GM12892 (cell line): ENCODE data around the gene MBIP.
A peak's percentile ranks its signal among the peaks of the same experiment; 100 is the strongest.
"Not testable (repeated sequence)": the region's sequence is repeated elsewhere in the genome, so short reads cannot be mapped to it uniquely, and the experiment has no call there.

Source experiments
- DNase-seq: peaks from one replicate; pipeline ENCODE4 v3.0.0; 2011; ENCODE audit not compliant: insufficient read length
- FAIRE-seq: peaks from 2 replicates; lab custom pipeline; 2011; peaks lifted over from hg19 to GRCh38; lab: Jason Lieb, UNC
- POLR2A ChIP-seq: IDR thresholded peaks from 2 replicates; pipeline ENCODE4 v1.6.1; 2011; ENCODE audit warnings: low read depth, low read length, control low read depth
- POLR2AphosphoS5 ChIP-seq: IDR thresholded peaks from 2 replicates; pipeline ENCODE4 v1.6.1; 2011; ENCODE audit warnings: low read depth, low read length, control low read depth
- TAF1 ChIP-seq: IDR thresholded peaks from 2 replicates; pipeline ENCODE4 v1.6.1; 2011; ENCODE audit warnings: low read depth, mild to moderate bottlenecking, control low read depth, low read length, borderline replicate concordance

Gene MBIP

GRCh38 chr14:36339816-36340215 is 19.4 kb upstream of the MBIP start:
- no peak for FAIRE-seq
- no peak for DNase-seq

DNA sequence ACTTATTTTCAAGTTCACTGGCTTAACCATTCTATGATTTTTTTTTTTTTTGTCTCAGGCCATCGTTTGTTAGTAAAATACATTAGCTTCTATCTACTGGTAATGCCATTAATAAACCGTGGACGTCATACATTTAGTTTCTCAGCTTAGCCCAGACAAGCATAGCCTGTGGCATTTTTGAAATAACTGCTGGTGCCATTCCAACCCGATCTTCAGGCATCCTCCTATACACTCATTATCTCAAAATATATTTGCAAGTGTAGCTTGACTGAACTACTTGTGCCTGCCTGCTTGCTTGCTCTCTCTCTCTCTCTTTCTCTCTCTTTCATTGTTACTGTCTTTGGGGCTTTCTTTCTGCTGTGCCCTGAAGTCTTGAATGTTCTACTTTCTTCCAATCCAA is 12.7 kb upstream of the MBIP start:
- no peak for FAIRE-seq
- no peak for TF ChIP-seq POLR2AphosphoS5
- no peak for TF ChIP-seq POLR2A
- no peak for TF ChIP-seq TAF1
- no peak for DNase-seq

More at GRCh38 chr14:36339816-36340215, 19.4 kb upstream of the MBIP start:
- TF ChIP-seq POLR2A (no peak), TAF1 (no peak), POLR2AphosphoS5 (no peak)

DNA sequence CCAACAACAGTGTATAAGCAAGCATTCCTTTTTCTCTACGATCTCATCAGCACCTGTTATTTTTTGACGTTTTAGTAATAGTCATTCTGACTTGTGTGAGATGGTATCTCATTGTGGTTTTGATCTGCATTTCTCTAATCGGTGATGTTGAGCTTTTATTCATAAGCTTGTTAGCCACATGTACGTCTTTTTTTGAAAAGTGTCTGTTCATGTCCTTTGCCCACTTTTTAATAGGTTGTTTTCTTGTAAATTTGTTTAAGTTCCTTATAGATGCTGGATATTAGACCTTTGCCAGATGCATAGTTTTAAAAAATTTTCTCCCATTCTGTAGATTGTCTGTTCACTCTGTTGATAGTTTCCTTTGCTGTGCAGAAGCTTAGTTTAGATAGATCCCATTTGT is 7.1 kb upstream of the MBIP start:
- DNase-seq, FAIRE-seq: not testable (repeated sequence)

DNA sequence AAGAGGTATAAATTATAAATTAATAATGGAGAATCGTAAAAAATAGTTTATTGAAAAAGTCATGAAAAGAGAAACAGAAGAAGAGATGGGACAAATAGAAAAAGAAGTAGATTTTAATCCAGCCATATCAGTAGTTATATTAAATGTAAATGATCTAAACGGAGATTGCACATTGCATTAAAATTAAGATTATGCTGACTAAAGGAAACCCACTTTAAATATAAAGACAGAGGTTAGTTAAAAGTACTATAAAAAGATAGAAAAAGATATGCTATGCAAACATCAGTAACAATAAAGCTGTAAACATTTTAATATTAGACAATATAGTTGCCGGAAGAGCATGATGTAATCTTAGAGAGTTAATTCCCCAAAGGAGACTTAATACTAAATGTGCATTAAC is 5.4 kb upstream of the MBIP start:
- FAIRE-seq (no peak), DNase-seq (no peak)
- TF ChIP-seq TAF1 (no peak), POLR2AphosphoS5 (no peak), POLR2A (no peak)

DNA sequence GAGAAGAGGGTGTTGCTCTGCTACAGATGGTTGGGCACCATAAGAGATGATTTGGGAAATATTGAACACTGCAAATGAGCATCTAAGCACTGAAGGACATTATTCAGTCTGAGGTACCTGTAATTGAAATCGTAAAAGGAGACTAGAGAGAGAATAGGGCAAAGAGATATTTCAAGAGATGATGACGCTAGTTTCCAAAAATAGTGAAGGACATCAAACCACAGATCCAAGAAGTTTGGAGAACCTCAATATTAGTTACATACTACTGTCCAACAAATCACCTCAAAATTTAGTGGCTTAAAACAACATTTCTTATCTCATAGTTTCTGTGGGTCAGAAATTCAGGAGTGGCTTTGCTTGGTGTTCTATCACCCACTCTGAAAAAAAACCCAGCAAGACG is 4.5 kb upstream of the MBIP start:
- TF ChIP-seq POLR2A (no peak), TAF1 (no peak), POLR2AphosphoS5 (no peak)
- FAIRE-seq (no peak), DNase-seq (no peak)

GRCh38 chr14:36320897-36321381 is 502 bp upstream of the MBIP start:
- no peak for TF ChIP-seq POLR2A
- TF ChIP-seq TAF1 = no peak
- no peak for TF ChIP-seq POLR2AphosphoS5
- no peak for DNase-seq
- no peak for FAIRE-seq

DNA sequence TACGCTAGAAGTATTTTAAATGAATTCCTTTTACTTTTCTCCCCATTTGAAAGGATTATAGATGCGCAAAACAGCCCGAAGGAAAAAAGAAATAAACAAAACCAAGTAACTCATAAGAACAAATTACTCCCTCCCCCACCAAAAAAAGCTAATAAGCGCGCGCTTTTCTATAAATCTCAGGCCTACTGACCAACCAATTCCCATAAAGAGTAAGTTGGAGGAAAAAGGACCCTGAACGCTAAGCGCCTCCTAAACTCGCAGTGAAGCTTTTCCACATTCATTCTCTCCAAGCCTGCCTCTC is 588 bp downstream of the MBIP start:
- DNase-seq (no peak), FAIRE-seq (no peak)
- no peak for TF ChIP-seq POLR2A
- TF ChIP-seq POLR2AphosphoS5 = no peak
- no peak for TF ChIP-seq TAF1

DNA sequence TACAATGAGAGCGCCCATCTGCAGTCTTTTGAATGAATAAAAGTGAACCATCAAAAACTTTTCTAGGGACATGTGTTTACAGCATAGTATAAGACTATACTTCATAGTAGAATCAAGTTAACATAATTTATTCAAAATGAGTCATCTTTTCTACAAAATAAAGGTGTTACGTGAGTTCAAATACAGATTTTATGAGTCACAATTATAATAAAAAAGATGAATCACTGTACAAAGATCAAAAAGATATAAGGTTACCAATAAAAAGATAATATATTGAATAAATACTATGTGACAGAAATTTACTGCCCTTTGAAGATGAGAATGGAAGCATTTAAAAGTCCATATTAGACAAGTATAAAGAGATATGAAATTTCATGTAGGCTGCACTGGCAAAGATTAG is 2.8 kb downstream of the MBIP start:
- TF ChIP-seq POLR2A = no peak
- no peak for TF ChIP-seq TAF1
- TF ChIP-seq POLR2AphosphoS5 = no peak
- DNase-seq = no peak
- FAIRE-seq = no peak

DNA sequence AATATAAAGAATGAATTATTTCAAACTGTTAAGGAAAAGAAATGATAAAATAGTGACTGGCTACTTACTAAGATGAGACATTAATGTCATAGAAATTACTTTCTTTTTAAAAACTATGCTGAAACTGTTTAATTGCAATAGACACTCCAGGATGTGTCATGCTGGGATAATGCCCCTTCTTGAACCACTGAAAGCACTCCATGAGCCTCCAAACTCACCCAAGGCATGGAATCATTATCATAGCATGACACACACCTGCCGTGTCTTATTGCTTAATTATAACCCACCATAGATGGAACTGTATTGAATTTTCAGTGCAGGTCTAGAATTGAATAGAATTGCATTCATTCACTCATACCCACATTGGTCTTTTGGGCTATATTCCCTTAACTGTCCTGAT is 4.3 kb downstream of the MBIP start:
- FAIRE-seq (no peak), DNase-seq (no peak)
- TF ChIP-seq TAF1 (no peak), POLR2A (no peak), POLR2AphosphoS5 (no peak)

DNA sequence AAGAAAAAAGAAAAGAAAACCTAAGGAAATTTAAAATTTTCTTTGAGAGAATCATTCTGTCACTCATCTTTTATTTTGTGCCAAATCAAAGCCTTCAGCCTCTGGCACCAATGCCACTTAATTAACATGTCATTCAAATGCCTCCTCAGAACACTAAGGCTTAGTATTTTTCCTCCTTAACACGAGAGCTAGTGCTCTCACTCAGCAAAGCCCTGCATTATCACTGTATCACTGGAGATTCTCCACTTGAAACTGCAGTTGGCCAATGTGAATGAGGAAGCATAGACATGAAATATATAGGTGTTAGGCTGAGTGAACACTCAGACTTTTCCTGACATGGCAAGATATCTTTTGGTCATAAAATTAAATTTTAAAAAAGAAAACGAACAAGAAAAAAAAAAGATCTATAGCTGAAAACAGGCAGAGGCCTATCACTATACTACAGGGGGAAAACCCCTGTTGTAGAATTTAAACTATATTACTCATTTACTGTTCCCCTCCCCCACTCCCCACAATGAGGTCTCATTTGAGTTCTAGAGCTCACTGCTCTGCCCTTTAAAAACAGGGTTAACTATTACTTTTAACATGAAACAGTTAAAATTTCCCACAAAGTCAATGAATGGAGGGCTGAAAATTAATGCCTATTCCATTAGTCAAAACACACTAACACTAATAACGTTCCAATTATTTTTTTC is 5.1 kb downstream of the MBIP start:
- DNase-seq = no peak
- TF ChIP-seq TAF1 (no peak), POLR2AphosphoS5 (no peak), POLR2A (no peak)
- FAIRE-seq = peak; percentile 65

DNA sequence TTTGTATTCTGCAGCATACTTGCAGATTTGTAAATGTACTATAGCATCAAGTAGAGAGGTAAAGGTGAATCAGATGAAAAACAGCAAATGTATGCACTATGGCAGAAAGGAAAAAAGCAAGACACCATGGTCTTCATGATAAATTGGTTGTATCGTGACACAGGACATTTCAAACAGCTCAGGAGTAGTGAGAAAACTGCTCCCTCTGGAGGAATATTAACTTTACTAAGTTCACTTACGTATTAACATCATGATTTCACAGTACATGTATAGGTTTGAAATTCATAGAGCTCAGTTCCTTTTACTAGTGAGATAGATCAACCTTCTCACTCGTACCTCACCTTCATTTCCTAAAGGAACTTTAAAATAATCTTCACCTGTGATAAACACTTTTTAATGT is 6.5 kb downstream of the MBIP start:
- no peak for DNase-seq
- no peak for TF ChIP-seq POLR2A
- TF ChIP-seq TAF1 = no peak
- TF ChIP-seq POLR2AphosphoS5 = no peak
- peak; percentile 36 for FAIRE-seq

- no peak for TF ChIP-seq POLR2A
- no peak for TF ChIP-seq TAF1
- no peak for TF ChIP-seq POLR2AphosphoS5
- DNase-seq (no peak), FAIRE-seq (no peak)
Measured at GRCh38 chr14:36313206-36313605, 7.2 kb downstream of the MBIP start.

- TF ChIP-seq POLR2AphosphoS5 (no peak), POLR2A (no peak), TAF1 (no peak)
- FAIRE-seq (no peak), DNase-seq (no peak)
Measured at GRCh38 chr14:36306836-36307235, 13.6 kb downstream of the MBIP start.
